Inflammatory macrophage treated with lipopolysaccharide for 1 hour (primary cell): ENCODE measurements around the gene KCNE4.

Experiments
- DNase-seq, 2 donors: peaks; one replicate each; pipeline ENCODE4 v3.0.0-alpha.2; 2020 to 2022

KCNE4 gene

GRCh38 chr2:223051693-223052289 lies at the start of gene KCNE4:
KCNE4 (plus strand) TSS chr2:223052190; CDS start chr2:223052831, 641 bp downstream.
- no peak for DNase-seq

GRCh38 chr2:223003191-223003590 lies 48.8 kb upstream of the KCNE4 start:
- no peak for DNase-seq

- DNase-seq = no peak
These were observed 46.5 kb upstream of the KCNE4 start for GRCh38 chr2:223005496-223005895.

- no peak for DNase-seq
These were observed 44.5 kb upstream of the KCNE4 start for GRCh38 chr2:223007531-223007930.

- no peak for DNase-seq
These were observed 43.8 kb upstream of the KCNE4 start for GRCh38 chr2:223008162-223008561.

GRCh38 chr2:223008956-223009355 lies 43.0 kb upstream of the KCNE4 start:
- DNase-seq = no peak

- no peak for DNase-seq
These were observed 41.3 kb upstream of the KCNE4 start for GRCh38 chr2:223010641-223011040.

GRCh38 chr2:223012291-223012690 lies 39.7 kb upstream of the KCNE4 start:
- DNase-seq = no peak

- no peak for DNase-seq
These were observed 32.5 kb upstream of the KCNE4 start for GRCh38 chr2:223019390-223019930.

- no peak for DNase-seq
These were observed 31.8 kb upstream of the KCNE4 start for GRCh38 chr2:223019987-223020717.

- DNase-seq = no peak
These were observed 30.9 kb upstream of the KCNE4 start for GRCh38 chr2:223020971-223021675.

GRCh38 chr2:223026357-223027110 lies 25.5 kb upstream of the KCNE4 start:
- no peak for DNase-seq

- DNase-seq = no peak
These were observed 24.5 kb upstream of the KCNE4 start for GRCh38 chr2:223027442-223027841.

- DNase-seq = no peak
These were observed 22.7 kb upstream of the KCNE4 start for GRCh38 chr2:223029287-223029686.

- no peak for DNase-seq
These were observed 19.5 kb upstream of the KCNE4 start for GRCh38 chr2:223032187-223033142.

GRCh38 chr2:223034221-223034975 lies 17.6 kb upstream of the KCNE4 start:
- DNase-seq = no peak

- no peak for DNase-seq
These were observed 15.1 kb upstream of the KCNE4 start for GRCh38 chr2:223036790-223037444.

- no peak for DNase-seq
These were observed 14.6 kb upstream of the KCNE4 start for GRCh38 chr2:223037445-223037800.

GRCh38 chr2:223039618-223040017 lies 12.4 kb upstream of the KCNE4 start:
- no peak for DNase-seq

GRCh38 chr2:223040527-223040926 lies 11.5 kb upstream of the KCNE4 start:
- no peak for DNase-seq
